Caco-2 (cell line): ENCODE measurements around the gene SYP. TPM values are rescaled to one million over a fixed set of nuclear protein-coding genes. Genes with fewer than 3 reads are reported as not detected.

Source experiments
- BruUV-seq: library from RNA; stranded (reverse); fragments of 400-500 nt; replicated peaks from 2 replicates; lab custom pipeline; 2021; lab: Mats Ljungman, UMichigan
- CTCF ChIA-PET: fragments of 300-600 bp; sonication (Branson Sonifier 250); formaldehyde crosslinking; loops from one replicate; lab custom pipeline; 2022; ENCODE audit warnings: antibody characterized with exemption; lab: Charles Lee
- POLR2A ChIA-PET: fragments of 300-600 bp; sonication (Branson Sonifier 250); formaldehyde crosslinking; loops from one replicate; lab custom pipeline; 2022; ENCODE audit warnings: antibody characterized with exemption; lab: Charles Lee
- DNase-seq, 2 experiments: peaks; one replicate each; pipeline versions ENCODE4 v3.0.0 to v3.0.0-alpha.2; 2020 to 2022
- H3K27me3 ChIP-seq: replicated peaks from 2 replicates; pipeline ENCODE4 v1.6.0; 2011; ENCODE audit warnings: low read length; ENCODE audit not compliant: control insufficient read depth, insufficient read depth
- H3K36me3 ChIP-seq: 2 replicates; pipeline ENCODE4 v1.5.1; 2011; ENCODE audit warnings: low read length; ENCODE audit not compliant: control insufficient read depth, insufficient read depth
- H3K4me1 ChIP-seq: fragments of 250-450 bp; sonication (Bioruptor Pico); 2 replicates; pipeline ENCODE4 v1.5.1; 2020; ENCODE audit warnings: mild to moderate bottlenecking
- H3K4me3 ChIP-seq: 2 replicates; pipeline ENCODE4 v1.5.1; 2011; ENCODE audit warnings: low read depth, mild to moderate bottlenecking, control low read depth, low read length
- H3K9me3 ChIP-seq: fragments of 250-450 bp; sonication (Bioruptor Pico); 2 replicates; pipeline ENCODE4 v1.5.1; 2020; ENCODE audit warnings: mild to moderate bottlenecking, moderate library complexity
- H3K27ac Mint-ChIP-seq: one replicate; pipeline ENCODE4 v1.8.0; 2022; ENCODE audit warnings: mixed read lengths; ENCODE audit not compliant: unreplicated experiment
- H3K27me3 Mint-ChIP-seq: one replicate; pipeline ENCODE4 v1.8.0; 2022; ENCODE audit warnings: mixed read lengths; ENCODE audit not compliant: insufficient read depth, unreplicated experiment
- H3K36me3 Mint-ChIP-seq: one replicate; pipeline ENCODE4 v1.8.0; 2022; ENCODE audit warnings: mild to moderate bottlenecking, mixed read lengths; ENCODE audit not compliant: insufficient read depth, unreplicated experiment
- H3K4me1 Mint-ChIP-seq: one replicate; pipeline ENCODE4 v1.8.0; 2022; ENCODE audit warnings: low read depth, mixed read lengths; ENCODE audit not compliant: unreplicated experiment
- H3K4me3 Mint-ChIP-seq: one replicate; pipeline ENCODE4 v1.8.0; 2022; ENCODE audit warnings: mild to moderate bottlenecking, moderate library complexity, mixed read lengths; ENCODE audit not compliant: unreplicated experiment
- H3K9me3 Mint-ChIP-seq: one replicate; pipeline ENCODE4 v1.8.0; 2022; ENCODE audit warnings: mixed read lengths; ENCODE audit not compliant: unreplicated experiment
- intact Hi-C: fragments of 100-400 bp; cut with micrococcal nuclease; formaldehyde crosslinking; loops from one replicate; pipeline ENCODE4 v1.10.0; 2022; ENCODE audit not compliant: unreplicated experiment
- total RNA-seq: library from RNA; stranded (reverse); gene quantifications from 2 replicates; pipeline ENCODE4 v1.2.3, GENCODE V29; 2022
- TF ChIP-seq, protein P1 (sequence below), 2 experiments: fragments of 200-600 bp in 1 of 2; IDR thresholded peaks; 1 replicate in 1 of 2; 2 replicates in 1 of 2; pipeline versions ENCODE4 v1.5.1 to v1.8.0; 2011 to 2022; ENCODE audit warnings: antibody characterized with exemption in 1 of 2, control low read depth in 1 of 2, inconsistent platforms in 1 of 2, low read depth in 1 of 2, low read length in 1 of 2, mild to moderate bottlenecking in 1 of 2, moderate library complexity in 1 of 2; ENCODE audit not compliant: insufficient read depth in 1 of 2, severe bottlenecking in 1 of 2, unreplicated experiment in 1 of 2

The SYP gene
- total RNA-seq, 1 experiment from 2014 or later: 18.3 TPM

- peaks cover 22% of the 10 kb centered on the region for H3K36me3 Mint-ChIP-seq
- H3K27ac Mint-ChIP-seq: no peak overlapping the region
- Histone ChIP-seq H3K36me3 (no peaks in the 10 kb centered on the region), H3K4me1 (no peaks in the 10 kb centered on the region), H3K4me3 (no peak overlapping the region), H3K9me3 (no peaks in the 10 kb centered on the region), H3K27me3 (no peaks in the 10 kb centered on the region)
- no TSS peak for BruUV-seq
- intact Hi-C loops: loop anchor here (10.0 kb wide), 1 partner anchor 56 kb away; the partner anchor contains the start of genes CACNA1F and CCDC22
- H3K4me1 Mint-ChIP-seq: peaks cover 14% of the 10 kb centered on the region
- no peaks in the 10 kb centered on the region for H3K27me3 Mint-ChIP-seq
- ChIA-PET CTCF (no interaction called here), POLR2A (no interaction called here)
- no peak for DNase-seq
- no peaks in the 10 kb centered on the region for H3K9me3 Mint-ChIP-seq
- no peak overlapping the region for H3K4me3 Mint-ChIP-seq
- TF ChIP-seq, protein P1, sequence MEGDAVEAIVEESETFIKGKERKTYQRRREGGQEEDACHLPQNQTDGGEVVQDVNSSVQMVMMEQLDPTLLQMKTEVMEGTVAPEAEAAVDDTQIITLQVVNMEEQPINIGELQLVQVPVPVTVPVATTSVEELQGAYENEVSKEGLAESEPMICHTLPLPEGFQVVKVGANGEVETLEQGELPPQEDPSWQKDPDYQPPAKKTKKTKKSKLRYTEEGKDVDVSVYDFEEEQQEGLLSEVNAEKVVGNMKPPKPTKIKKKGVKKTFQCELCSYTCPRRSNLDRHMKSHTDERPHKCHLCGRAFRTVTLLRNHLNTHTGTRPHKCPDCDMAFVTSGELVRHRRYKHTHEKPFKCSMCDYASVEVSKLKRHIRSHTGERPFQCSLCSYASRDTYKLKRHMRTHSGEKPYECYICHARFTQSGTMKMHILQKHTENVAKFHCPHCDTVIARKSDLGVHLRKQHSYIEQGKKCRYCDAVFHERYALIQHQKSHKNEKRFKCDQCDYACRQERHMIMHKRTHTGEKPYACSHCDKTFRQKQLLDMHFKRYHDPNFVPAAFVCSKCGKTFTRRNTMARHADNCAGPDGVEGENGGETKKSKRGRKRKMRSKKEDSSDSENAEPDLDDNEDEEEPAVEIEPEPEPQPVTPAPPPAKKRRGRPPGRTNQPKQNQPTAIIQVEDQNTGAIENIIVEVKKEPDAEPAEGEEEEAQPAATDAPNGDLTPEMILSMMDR (IDR thresholded peaks at IDR 0.05; ENCODE audit: insufficient read depth in 1 of 2, low read depth in 1 of 2, low read length in 1 of 2, severe bottlenecking in 1 of 2, unreplicated experiment in 1 of 2): no peak
These were observed 21.5 kb downstream of the SYP start for GRCh38 chrX:49178537-49178936.

- no peak overlapping the region for H3K4me3 ChIP-seq
- no peak for DNase-seq
- H3K36me3 ChIP-seq: no peaks in the 10 kb centered on the region
- Mint-ChIP-seq H3K4me3 (no peak overlapping the region), H3K9me3 (no peaks in the 10 kb centered on the region), H3K36me3 (peaks cover 22% of the 10 kb centered on the region), H3K27me3 (no peaks in the 10 kb centered on the region), H3K4me1 (peaks cover 14% of the 10 kb centered on the region), H3K27ac (no peak overlapping the region)
- H3K4me1 ChIP-seq: no peaks in the 10 kb centered on the region
- no peaks in the 10 kb centered on the region for H3K27me3 ChIP-seq
- CTCF ChIA-PET: interaction anchor here (0.6 to 1.0 kb wide), 2 partner anchors 13 to 22 kb away, joined by 3 read pairs; no protein-coding TSS in a partner anchor
- POLR2A ChIA-PET: no interaction called here
- intact Hi-C loops: loop anchor here (10.0 kb wide), 1 partner anchor 57 kb away; the partner anchor contains the start of genes CACNA1F and CCDC22
- TF ChIP-seq, protein P1 (IDR thresholded peaks at IDR 0.05; ENCODE audit: insufficient read depth in 1 of 2, low read depth in 1 of 2, low read length in 1 of 2, severe bottlenecking in 1 of 2, unreplicated experiment in 1 of 2): no peak
- no TSS peak for BruUV-seq
- no peaks in the 10 kb centered on the region for H3K9me3 ChIP-seq
These were observed 22.0 kb downstream of the SYP start for GRCh38 chrX:49177873-49178480.

DNA sequence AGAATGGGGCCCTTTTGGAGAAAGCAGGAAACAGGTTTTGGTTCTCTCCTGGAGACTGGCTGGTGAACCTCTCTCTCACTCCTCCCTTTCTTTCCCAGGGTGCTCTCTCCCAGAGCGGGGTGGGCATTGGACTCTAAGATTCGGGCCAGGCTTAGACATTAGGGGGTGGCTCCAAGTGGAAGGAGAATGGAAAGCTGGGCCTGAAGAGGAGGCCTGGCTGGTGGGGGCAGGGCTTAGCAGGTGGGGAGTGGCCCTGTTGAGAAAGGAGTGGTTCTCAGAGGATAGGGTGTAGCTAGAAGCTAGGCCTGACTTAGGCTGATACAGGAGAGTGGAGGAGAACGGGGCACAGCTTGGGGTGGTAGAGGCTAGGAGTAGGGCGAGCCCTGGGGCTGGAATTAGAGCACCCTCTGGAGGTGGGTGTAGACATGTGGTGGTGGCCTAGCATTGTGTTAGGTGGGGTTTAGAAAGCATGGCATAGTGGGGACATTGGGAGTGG, 22.6 kb downstream of the SYP start:
- intact Hi-C loops: loop anchor here (10.0 kb wide), 1 partner anchor 57 kb away; the partner anchor contains the start of genes CACNA1F and CCDC22
- no peaks in the 10 kb centered on the region for H3K27me3 Mint-ChIP-seq
- H3K4me3 Mint-ChIP-seq: no peak overlapping the region
- ChIA-PET CTCF (interaction anchor here (0.6 to 1.0 kb wide), 2 partner anchors 14 to 21 kb away, joined by 3 read pairs; no protein-coding TSS in a partner anchor), POLR2A (no interaction called here)
- H3K4me1 ChIP-seq: no peaks in the 10 kb centered on the region
- H3K9me3 Mint-ChIP-seq: no peaks in the 10 kb centered on the region
- H3K36me3 ChIP-seq: no peaks in the 10 kb centered on the region
- H3K4me3 ChIP-seq: no peak overlapping the region
- no TSS peak for BruUV-seq
- no peaks in the 10 kb centered on the region for H3K9me3 ChIP-seq
- peaks cover 17% of the 10 kb centered on the region for H3K36me3 Mint-ChIP-seq
- no peak for DNase-seq
- peaks cover 14% of the 10 kb centered on the region for H3K4me1 Mint-ChIP-seq
- TF ChIP-seq, protein P1 (IDR thresholded peaks at IDR 0.05; ENCODE audit: insufficient read depth in 1 of 2, low read depth in 1 of 2, low read length in 1 of 2, severe bottlenecking in 1 of 2, unreplicated experiment in 1 of 2): no peak
- no peaks in the 10 kb centered on the region for H3K27me3 ChIP-seq
- no peak overlapping the region for H3K27ac Mint-ChIP-seq
